ENCODE measurements around the gene CNN2. TPM values are rescaled to one million over a fixed set of nuclear protein-coding genes. Genes with fewer than 3 reads are reported as not detected.

The CNN2 gene
- total and polyA plus RNA-seq, 2 of the 4 experiments (the other 2 are of a cell fraction): 272 to 395 TPM

DNA sequence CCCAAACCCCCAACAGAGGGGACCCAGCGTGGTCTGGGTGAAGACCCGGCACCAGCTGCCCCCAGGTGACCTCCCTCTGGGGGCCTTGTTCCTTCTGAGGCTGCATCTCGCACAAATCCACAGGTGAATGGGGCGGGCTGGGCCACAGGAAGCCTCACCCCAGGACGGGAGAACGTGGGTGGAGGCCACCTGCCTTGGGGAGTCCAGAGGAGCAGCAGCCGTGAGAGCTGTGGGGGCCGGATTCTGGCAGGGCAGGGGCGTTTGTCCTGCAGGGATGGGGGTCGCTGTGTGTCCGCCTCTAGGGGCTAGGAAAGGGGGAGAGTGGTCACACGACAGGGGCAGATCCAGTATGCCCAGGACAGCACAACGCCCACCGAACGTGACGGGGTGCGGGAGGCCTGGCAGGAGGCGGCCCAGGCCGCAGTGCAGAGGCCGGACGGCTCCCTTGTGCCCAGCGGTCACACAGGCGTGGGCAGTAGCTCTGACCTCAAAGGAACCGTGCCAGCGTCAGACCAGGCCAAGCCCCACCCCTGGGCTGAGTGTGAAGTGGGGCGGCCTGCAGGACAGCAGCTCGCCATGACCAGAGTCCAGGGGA, 62.1 kb downstream of the CNN2 start:
- no peak overlapping the region for H3K27ac ChIP-seq (ENCODE audit: insufficient read depth, low read length)
- no peak overlapping the region for H3K23ac ChIP-seq (ENCODE audit: low read depth, low read length)
- 93% methylated on average over 18 of the region's 27 CpGs; no CpG with 5 or more reads in 1 of the 2 experiments for WGBS, 2 experiments (ENCODE audit: extremely low coverage in 2 of 2, insufficient read length in 1 of 2)
- no peak overlapping the region for H2BK120ac ChIP-seq (ENCODE audit: low read depth, low read length)
- no peak overlapping the region for H2BK5ac ChIP-seq (ENCODE audit: low read depth, low read length, poor library complexity, severe bottlenecking)
- no TSS peak for BruUV-seq (replicated peaks)
- H3K79me1 ChIP-seq (ENCODE audit: low read depth in 1 of 2, low read length in 2 of 2): peaks cover 0 to 14% of the 10 kb centered on the region in 2 experiments; a peak in 2 of 4 replicates
- intact Hi-C loops (cut with micrococcal nuclease): no loop called here
- ATAC-seq (ENCODE audit: low read depth) (no peak), DNase-seq (no peak)
- H4K5ac ChIP-seq (ENCODE audit: low read depth, low read length): no peak overlapping the region
- no peak overlapping the region for H2AFZ ChIP-seq (replicated peaks; ENCODE audit: low read length, poor library complexity)
- no peak overlapping the region for H4K8ac ChIP-seq (ENCODE audit: low read depth in 2 of 2, low read length in 2 of 2)
- H3K9me3 ChIP-seq (ENCODE audit: control insufficient read depth, insufficient read depth, low read length): no peaks in the 10 kb centered on the region
- H3K36me3 ChIP-seq (ENCODE audit: control insufficient read depth, insufficient read depth, low read length): peaks cover 41% of the 10 kb centered on the region
- ChIA-PET POLR2A (ENCODE audit: unreplicated experiment) (no interaction called here), CTCF (interaction anchor here (0.6 kb wide), 3 partner anchors 9 to 106 kb away, joined by 3 to 4 read pairs (median 3); no protein-coding TSS in a partner anchor)
- H3K4me1 ChIP-seq (ENCODE audit: control insufficient read depth, insufficient read depth, low read length): no peaks in the 10 kb centered on the region; the same call in 1 of the 2 replicates
- H3K9me1 ChIP-seq (ENCODE audit: insufficient read depth, low read length): no peaks in the 10 kb centered on the region
- no peak overlapping the region for H3K4me3 ChIP-seq (ENCODE audit: insufficient read depth, low read depth, low read length)
- no peak overlapping the region for H2AK9ac ChIP-seq (replicated peaks; ENCODE audit: low read depth, low read length, poor library complexity)
- no peak overlapping the region for H2BK15ac ChIP-seq (ENCODE audit: low read depth, low read length)
- peaks cover 15% of the 10 kb centered on the region for H4K20me1 ChIP-seq (ENCODE audit: insufficient read depth, low read length)
- no peak overlapping the region for H3K4ac ChIP-seq (ENCODE audit: low read depth, low read length)
- H2BK20ac ChIP-seq (ENCODE audit: low read depth, low read length): no peak overlapping the region
- H3K56ac ChIP-seq (ENCODE audit: extremely low read depth, insufficient read depth, low read length): no peak overlapping the region
- H3K4me2 ChIP-seq (ENCODE audit: low read depth, low read length): no peak overlapping the region
- in situ Hi-C loops (cut with MboI; ENCODE audit: low sequenced_read_pairs): no loop called here
- no peak overlapping the region for H3K14ac ChIP-seq (replicated peaks; ENCODE audit: low read depth, low read length)
- no peak overlapping the region for H3K18ac ChIP-seq (ENCODE audit: low read depth, low read length)
- no peaks in the 10 kb centered on the region for H3K27me3 ChIP-seq (ENCODE audit: control insufficient read depth, insufficient read depth, low read length)
- no peak overlapping the region for H3K9ac ChIP-seq (ENCODE audit: low read depth, low read length)
- TF ChIP-seq FOS (IDR thresholded peaks at IDR 0.05; ENCODE audit: low read depth, low read length) (no peak), MAZ (IDR thresholded peaks at IDR 0.05; ENCODE audit: borderline replicate concordance, low read depth, low read length) (no peak), RFX5 (IDR thresholded peaks at IDR 0.05; ENCODE audit: low read depth, low read length) (no peak), CHD1 (IDR thresholded peaks at IDR 0.05; ENCODE audit: low read depth, low read length) (no peak), POLR2A (IDR thresholded peaks at IDR 0.05; ENCODE audit: low read depth, low read length) (no peak), CEBPB (IDR thresholded peaks at IDR 0.05; ENCODE audit: low read depth, low read length) (no peak), SMC3 (IDR thresholded peaks at IDR 0.05; ENCODE audit: low read depth, low read length) (no peak), BHLHE40 (IDR thresholded peaks at IDR 0.05; ENCODE audit: low read depth, low read length) (no peak), RAD21 (IDR thresholded peaks at IDR 0.05; ENCODE audit: low read length) (no peak)
- H4K91ac ChIP-seq (ENCODE audit: insufficient read depth, low read depth, low read length): no peak overlapping the region
- dilution Hi-C loops (cut with HindIII; ENCODE audit: low sequenced_read_pairs, unreplicated experiment): no loop called here
- no peak overlapping the region for H2AK5ac ChIP-seq (ENCODE audit: low read depth, low read length)

Small RNAs within 50 kb of the gene (microRNA-seq; reads per million reads assigned to microRNA genes)
- gene RNU6-2 (ENCODE audit: insufficient read depth, insufficient read length): not detected

Small RNAs within 50 kb of the gene (small RNA-seq; reads per million reads assigned to genes)
- gene RNU6-2: 0.88 to 97.0 (median 1.4) reads per million in 5 experiments

Other genes starting within 250 kb of the CNN2 start
- gene PTBP1, start 229.2 kb upstream of the CNN2 start, total RNA-seq (2012; rRNA removed): 95.5 and 146 TPM in 2 replicates
- gene PTBP1, start 229.2 kb upstream of the CNN2 start, polyA plus RNA-seq (2012; rRNA removed): 269 and 483 TPM in 2 replicates
- gene PLPPR3, start 204.7 kb upstream of the CNN2 start, total RNA-seq (2012; rRNA removed): 0.36 and 0.56 TPM in 2 replicates
- gene PLPPR3, start 204.7 kb upstream of the CNN2 start, polyA plus RNA-seq (2012; rRNA removed): 1.2 and 2.0 TPM in 2 replicates
- gene AZU1, start 198.8 kb upstream of the CNN2 start, total RNA-seq (2012; rRNA removed): not detected in 2 replicates
- gene AZU1, start 198.8 kb upstream of the CNN2 start, polyA plus RNA-seq (2012; rRNA removed): 0.12 TPM in 1 of 2 replicates, not detected in the other
- not detected in 2 replicates for gene PRTN3, start 185.6 kb upstream of the CNN2 start, total RNA-seq (2012; rRNA removed)
- not detected in 2 replicates for gene PRTN3, start 185.6 kb upstream of the CNN2 start, polyA plus RNA-seq (2012; rRNA removed)
- not detected in 2 replicates for gene ELANE, start 174.3 kb upstream of the CNN2 start, total RNA-seq (2012; rRNA removed)
- 0.24 and 0.27 TPM in 2 replicates for gene ELANE, start 174.3 kb upstream of the CNN2 start, polyA plus RNA-seq (2012; rRNA removed)
- gene CFD, start 166.9 kb upstream of the CNN2 start, total RNA-seq (2012; rRNA removed): 1.1 and 1.4 TPM in 2 replicates
- gene CFD, start 166.9 kb upstream of the CNN2 start, polyA plus RNA-seq (2012; rRNA removed): 2.8 and 3.8 TPM in 2 replicates
- gene MED16, start 133.4 kb upstream of the CNN2 start, total RNA-seq (2012; rRNA removed): 8.1 and 15.3 TPM in 2 replicates
- gene MED16, start 133.4 kb upstream of the CNN2 start, polyA plus RNA-seq (2012; rRNA removed): 40.2 and 49.0 TPM in 2 replicates
- gene RNU6-9, start 133.1 kb upstream of the CNN2 start, total RNA-seq (2012; rRNA removed): not detected in 2 replicates
- gene RNU6-9, start 133.1 kb upstream of the CNN2 start, polyA plus RNA-seq (2012; rRNA removed): not detected in 2 replicates
- gene R3HDM4, start 113.4 kb upstream of the CNN2 start, total RNA-seq (2012; rRNA removed): 8.9 and 9.0 TPM in 2 replicates
- 51.5 and 52.5 TPM in 2 replicates for gene R3HDM4, start 113.4 kb upstream of the CNN2 start, polyA plus RNA-seq (2012; rRNA removed)
- gene KISS1R, start 109.3 kb upstream of the CNN2 start, total RNA-seq (2012; rRNA removed): not detected in 2 replicates
- not detected in 2 replicates for gene KISS1R, start 109.3 kb upstream of the CNN2 start, polyA plus RNA-seq (2012; rRNA removed)
- gene ARID3A, start 100.6 kb upstream of the CNN2 start, total RNA-seq (2012; rRNA removed): 16.0 and 16.7 TPM in 2 replicates
- gene ARID3A, start 100.6 kb upstream of the CNN2 start, polyA plus RNA-seq (2012; rRNA removed): 23.1 and 29.4 TPM in 2 replicates
- 37.1 and 38.9 TPM in 2 replicates for gene WDR18, start 42.3 kb upstream of the CNN2 start, total RNA-seq (2012; rRNA removed)
- gene WDR18, start 42.3 kb upstream of the CNN2 start, polyA plus RNA-seq (2012; rRNA removed): 56.9 and 74.5 TPM in 2 replicates
- gene GRIN3B, start 26.2 kb upstream of the CNN2 start, total RNA-seq (2012; rRNA removed): under 0.01 and 0.28 TPM in 2 replicates
- gene GRIN3B, start 26.2 kb upstream of the CNN2 start, polyA plus RNA-seq (2012; rRNA removed): 0.91 and 1.8 TPM in 2 replicates
- gene TMEM259, start 5.5 kb upstream of the CNN2 start, total RNA-seq (2012; rRNA removed): 22.6 and 26.4 TPM in 2 replicates
- gene TMEM259, start 5.5 kb upstream of the CNN2 start, polyA plus RNA-seq (2012; rRNA removed): 153 and 181 TPM in 2 replicates
- gene RNU6-2, start 5.1 kb upstream of the CNN2 start, total RNA-seq (2012; rRNA removed): not detected in 2 replicates
- not detected in 2 replicates for gene RNU6-2, start 5.1 kb upstream of the CNN2 start, polyA plus RNA-seq (2012; rRNA removed)
- 0.36 and 0.56 TPM in 2 replicates for gene ABCA7, start 13.5 kb downstream of the CNN2 start, total RNA-seq (2012; rRNA removed)
- gene ABCA7, start 13.5 kb downstream of the CNN2 start, polyA plus RNA-seq (2012; rRNA removed): 3.2 and 3.3 TPM in 2 replicates
- 0.83 and 1.3 TPM in 2 replicates for gene ARHGAP45, start 40.6 kb downstream of the CNN2 start, total RNA-seq (2012; rRNA removed)
- 1.4 and 1.7 TPM in 2 replicates for gene ARHGAP45, start 40.6 kb downstream of the CNN2 start, polyA plus RNA-seq (2012; rRNA removed)
- 195 and 294 TPM in 2 replicates for gene POLR2E, start 68.8 kb downstream of the CNN2 start, total RNA-seq (2012; rRNA removed)
- gene POLR2E, start 68.8 kb downstream of the CNN2 start, polyA plus RNA-seq (2012; rRNA removed): 391 and 449 TPM in 2 replicates
- 357 and 415 TPM in 2 replicates for gene GPX4, start 77.4 kb downstream of the CNN2 start, total RNA-seq (2012; rRNA removed)
- 1,083 and 1,136 TPM in 2 replicates for gene GPX4, start 77.4 kb downstream of the CNN2 start, polyA plus RNA-seq (2012; rRNA removed)
- gene SBNO2, start 147.7 kb downstream of the CNN2 start, total RNA-seq (2012; rRNA removed): 13.4 and 13.6 TPM in 2 replicates
- gene SBNO2, start 147.7 kb downstream of the CNN2 start, polyA plus RNA-seq (2012; rRNA removed): 40.4 and 40.5 TPM in 2 replicates
- gene STK11, start 179.2 kb downstream of the CNN2 start, total RNA-seq (2012; rRNA removed): 39.3 and 45.0 TPM in 2 replicates
- gene STK11, start 179.2 kb downstream of the CNN2 start, polyA plus RNA-seq (2012; rRNA removed): 40.9 and 42.8 TPM in 2 replicates
- gene CBARP, start 211.4 kb downstream of the CNN2 start, total RNA-seq (2012; rRNA removed): 0.18 and 0.56 TPM in 2 replicates
- 3.9 and 8.5 TPM in 2 replicates for gene CBARP, start 211.4 kb downstream of the CNN2 start, polyA plus RNA-seq (2012; rRNA removed)
- gene ATP5F1D, start 215.1 kb downstream of the CNN2 start, total RNA-seq (2012; rRNA removed): 7.3 and 13.6 TPM in 2 replicates
- 140 and 189 TPM in 2 replicates for gene ATP5F1D, start 215.1 kb downstream of the CNN2 start, polyA plus RNA-seq (2012; rRNA removed)
- 2.2 and 2.5 TPM in 2 replicates for gene MIDN, start 222.0 kb downstream of the CNN2 start, total RNA-seq (2012; rRNA removed)
- gene MIDN, start 222.0 kb downstream of the CNN2 start, polyA plus RNA-seq (2012; rRNA removed): 24.1 and 26.0 TPM in 2 replicates
- 226 and 299 TPM in 2 replicates for gene CIRBP, start 242.7 kb downstream of the CNN2 start, total RNA-seq (2012; rRNA removed)
- gene CIRBP, start 242.7 kb downstream of the CNN2 start, polyA plus RNA-seq (2012; rRNA removed): 405 and 542 TPM in 2 replicates
- gene FAM174C, start 248.9 kb downstream of the CNN2 start, total RNA-seq (2012; rRNA removed): 7.5 and 10.6 TPM in 2 replicates
- gene FAM174C, start 248.9 kb downstream of the CNN2 start, polyA plus RNA-seq (2012; rRNA removed): 61.8 and 93.4 TPM in 2 replicates